Stimulated activated CD4-positive, alpha-beta T cell treated with anti-CD3 and anti-CD28 coated beads, Interleukin-15, amount 100 ng/mL, for 48 hours (primary cell): ENCODE data around the gene LRRN3.
A peak's percentile ranks its signal among the peaks of the same experiment; 100 is the strongest.

Source experiments
- DNase-seq, 2 donors: peaks; one replicate each; pipeline ENCODE4 v3.0.0-alpha.2; 2020; ENCODE audit warnings: low read depth in 2 of 2

Gene LRRN3

DNA sequence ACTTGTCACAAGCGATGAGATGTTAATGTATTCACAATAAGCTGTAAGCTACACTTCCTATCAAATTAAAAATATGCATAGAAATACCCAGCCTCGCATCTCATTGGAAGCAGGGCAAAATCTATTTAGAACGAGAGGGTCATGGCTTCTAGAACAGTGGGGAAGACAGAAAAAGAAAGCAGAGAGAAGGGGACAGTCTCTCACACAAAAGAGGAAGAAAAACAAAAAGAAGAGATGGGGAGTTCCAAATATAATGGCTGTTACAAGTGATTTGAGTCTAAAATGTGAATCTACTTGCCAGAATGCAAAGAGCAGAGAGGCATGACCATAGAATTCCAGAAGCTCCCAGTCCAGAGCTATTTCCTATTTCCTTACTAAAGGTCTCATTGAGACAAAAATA is 13.8 kb downstream of the LRRN3 start:
- DNase-seq = no peak

DNA sequence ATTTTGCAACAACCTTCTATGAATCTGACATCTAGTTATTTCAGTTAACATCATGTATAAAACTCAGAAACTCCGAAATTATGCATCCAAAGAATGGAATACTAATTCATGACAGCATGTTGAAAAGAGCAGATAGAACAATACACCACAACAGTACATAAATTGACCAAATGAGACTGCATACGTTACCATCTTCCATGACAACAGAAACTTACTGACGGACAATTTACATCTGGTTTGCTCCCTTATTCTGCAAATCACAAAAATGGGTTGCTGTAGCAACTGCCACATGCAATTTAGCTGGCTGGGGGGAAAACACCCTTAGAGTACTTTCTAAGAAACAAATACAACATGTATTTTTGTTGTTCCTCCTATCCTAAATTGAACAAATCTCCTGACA is 14.3 kb downstream of the LRRN3 start:
- DNase-seq = no peak

GRCh38 chr7:111107579-111107978 is 16.7 kb downstream of the LRRN3 start:
- no peak for DNase-seq

DNA sequence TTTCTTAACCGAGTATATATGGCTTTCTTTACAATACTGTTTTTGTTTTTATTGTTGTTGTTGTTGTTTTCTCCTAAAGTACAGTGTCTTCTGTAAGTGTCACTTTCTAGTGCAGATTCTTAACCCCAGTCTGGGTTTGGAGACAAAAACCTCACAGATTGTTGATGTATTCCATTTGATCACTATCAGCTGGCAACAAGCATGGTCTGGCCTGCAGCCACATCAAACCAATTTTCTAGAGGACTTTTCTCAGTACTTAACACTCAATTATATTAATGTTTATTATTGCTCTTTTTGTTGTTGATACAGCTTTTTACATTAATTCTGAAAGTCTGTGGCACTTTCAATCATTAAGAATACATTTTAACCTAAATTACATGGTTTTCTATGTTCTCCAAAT is 17.1 kb downstream of the LRRN3 start:
- DNase-seq = no peak

GRCh38 chr7:111108496-111108895 is 17.6 kb downstream of the LRRN3 start:
- no peak for DNase-seq

DNA sequence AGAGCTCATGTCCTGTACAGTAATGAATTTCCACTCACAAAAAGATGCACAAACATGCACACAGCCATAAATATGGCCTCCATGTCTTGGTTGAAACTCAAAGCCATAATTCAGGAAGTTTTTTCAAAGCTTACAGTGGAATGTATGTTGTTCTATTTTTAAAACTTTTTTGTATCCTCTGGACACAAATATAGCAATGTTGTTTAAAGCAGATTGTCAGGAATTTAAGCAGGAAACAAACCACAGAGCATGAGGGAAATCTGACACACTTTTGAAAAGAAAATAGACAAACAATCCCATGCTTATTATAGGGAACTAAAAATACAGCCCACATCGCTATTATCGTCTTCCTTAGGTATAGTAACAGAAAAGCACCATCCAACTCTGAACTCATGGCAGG is 21.5 kb downstream of the LRRN3 start:
- no peak for DNase-seq

DNA sequence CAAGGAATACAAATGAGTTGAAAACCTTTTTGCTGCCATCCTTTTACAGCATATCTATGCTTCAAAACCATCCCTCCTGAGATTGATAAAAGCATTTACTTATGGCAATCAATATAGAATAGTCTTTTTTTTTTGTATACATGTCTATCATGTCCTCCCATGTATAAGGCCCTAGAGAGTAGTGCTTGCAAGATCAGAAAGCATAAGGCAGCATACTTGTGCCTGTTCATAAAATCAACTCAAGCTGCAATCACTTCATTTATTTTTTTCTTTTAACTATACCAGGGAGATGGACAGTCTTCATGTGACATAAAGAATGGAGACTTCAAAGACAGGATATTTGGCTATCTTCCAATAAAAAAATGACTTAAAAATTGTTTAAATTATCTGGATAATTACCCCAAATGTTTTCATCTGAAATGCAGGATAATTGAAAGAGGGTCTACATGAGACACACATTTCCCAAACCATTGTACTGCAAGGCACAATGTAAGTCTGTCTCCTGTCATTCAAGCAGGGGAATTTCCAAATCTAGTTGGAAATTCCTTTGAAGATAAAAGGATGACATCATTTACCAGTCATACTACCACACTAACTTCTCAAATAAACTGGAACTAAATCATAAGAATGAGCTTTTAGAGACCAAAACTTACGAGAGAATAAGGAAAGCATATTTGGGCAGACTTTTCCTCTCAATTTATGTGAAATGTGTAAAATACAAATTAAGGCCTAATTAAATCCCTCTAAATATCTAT is 22.5 kb downstream of the LRRN3 start:
- no peak for DNase-seq

DNA sequence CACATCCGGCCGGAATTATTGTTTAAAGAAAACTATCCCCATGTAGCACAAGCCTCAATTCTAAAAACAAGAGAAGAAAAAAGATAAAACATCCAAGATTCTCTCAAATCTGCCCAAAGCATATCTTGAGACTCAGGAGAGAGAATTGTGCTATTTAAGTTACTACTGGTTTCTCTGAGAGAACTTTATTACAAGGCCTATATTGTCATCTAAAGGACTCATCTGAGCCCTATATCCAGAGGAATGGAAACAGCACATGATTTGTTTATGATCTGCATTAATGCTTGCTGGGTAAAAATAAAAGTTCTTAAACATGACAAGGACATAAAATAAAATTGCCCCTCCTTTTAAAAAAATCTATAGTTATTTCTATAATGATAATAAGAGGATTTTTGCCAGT is 25.0 kb downstream of the LRRN3 start:
- no peak for DNase-seq

- DNase-seq = no peak
These were observed 36.1 kb downstream of the LRRN3 start for GRCh38 chr7:111126987-111127386.

GRCh38 chr7:111129435-111129834 is 38.5 kb downstream of the LRRN3 start:
- DNase-seq = no peak

- DNase-seq = no peak
These were observed 41.9 kb downstream of the LRRN3 start for GRCh38 chr7:111132833-111133232.

GRCh38 chr7:111137296-111138192 is 46.6 kb downstream of the LRRN3 start:
- peak; percentile 11 to 32 for DNase-seq

DNA sequence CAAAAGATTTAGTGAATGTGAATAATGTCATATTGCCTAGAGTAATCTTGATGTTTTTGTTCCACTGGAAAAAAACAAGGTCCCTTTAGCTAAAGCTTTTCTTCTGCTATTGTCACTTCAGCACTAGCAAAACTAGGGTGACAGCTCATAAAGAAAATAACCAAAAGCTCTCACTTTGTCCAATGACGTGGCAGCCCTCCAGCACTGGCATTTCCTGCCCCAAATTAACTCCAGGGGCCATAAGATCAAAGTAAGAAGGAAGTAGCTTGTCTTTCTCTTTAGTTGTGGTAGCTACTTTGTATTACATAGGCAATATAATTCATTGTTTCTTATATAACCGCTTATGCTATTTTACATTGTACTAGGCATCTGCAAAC is 47.3 kb downstream of the LRRN3 start:
- peak; percentile 50 to 63 for DNase-seq

DNA sequence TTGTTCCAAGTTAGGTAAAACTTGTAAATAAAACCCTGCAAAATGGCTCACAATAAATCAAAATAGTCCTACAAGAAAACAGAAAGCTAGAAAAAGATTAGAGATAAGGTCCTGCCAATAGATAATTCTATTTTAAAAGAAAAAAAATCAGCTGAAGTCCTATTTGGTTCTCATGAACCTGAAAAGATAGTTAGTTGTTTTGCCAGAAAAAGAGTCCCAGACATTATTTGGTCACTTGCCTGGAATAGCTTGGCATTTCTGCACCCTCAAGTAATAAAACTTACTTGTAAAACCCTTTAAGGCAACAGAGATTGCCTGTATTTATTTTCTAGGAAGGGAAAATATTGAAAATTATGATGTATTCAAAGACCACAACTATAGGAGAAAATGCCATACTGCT is 47.7 kb downstream of the LRRN3 start:
- DNase-seq = no peak

GRCh38 chr7:111140091-111140865 is 49.4 kb downstream of the LRRN3 start:
- no peak for DNase-seq

- no peak for DNase-seq
These were observed 54.5 kb downstream of the LRRN3 start for GRCh38 chr7:111145472-111145871.

- no peak for DNase-seq
These were observed 55.2 kb downstream of the LRRN3 start for GRCh38 chr7:111146136-111146535.

DNA sequence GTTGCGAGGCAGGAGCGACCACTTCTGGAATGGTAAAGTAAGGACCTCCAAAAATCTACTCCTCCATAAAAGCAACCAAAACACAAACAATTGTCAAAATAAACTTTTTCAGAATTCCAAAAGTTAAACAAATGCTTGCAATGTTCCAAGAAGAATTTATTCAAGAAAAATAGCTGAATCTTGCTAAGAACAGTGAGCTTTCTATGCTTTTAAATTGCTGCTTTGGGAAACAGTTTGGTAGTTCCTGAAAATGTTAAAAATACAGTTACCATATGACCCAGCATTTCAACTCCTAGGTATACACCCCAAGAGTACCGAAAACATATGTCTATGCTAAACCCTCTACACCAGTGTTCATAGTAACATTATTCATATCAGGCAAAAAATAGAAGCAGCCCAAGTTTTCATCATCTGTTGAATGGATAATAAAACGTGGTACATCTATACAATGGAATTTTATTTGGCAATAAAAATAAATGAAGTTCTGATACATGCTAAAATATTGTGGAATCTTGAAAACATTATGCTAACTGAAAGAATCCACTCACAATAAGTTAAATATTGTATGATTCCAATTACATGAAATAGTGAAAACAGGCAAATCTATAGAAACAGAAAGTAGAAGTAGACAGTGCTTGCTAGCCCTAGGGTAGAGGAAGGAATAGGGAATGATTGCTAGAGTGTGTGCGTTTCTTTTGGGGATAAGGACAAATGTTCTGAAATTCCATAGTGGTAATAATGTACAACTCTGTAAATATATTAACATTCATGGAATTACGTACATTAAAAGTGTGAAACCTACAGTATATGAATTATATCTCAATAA is 57.0 kb downstream of the LRRN3 start:
- DNase-seq = no peak

GRCh38 chr7:111150709-111151108 is 59.8 kb downstream of the LRRN3 start:
- DNase-seq = no peak

GRCh38 chr7:111159426-111159825 is 68.5 kb downstream of the LRRN3 start:
- no peak for DNase-seq

DNA sequence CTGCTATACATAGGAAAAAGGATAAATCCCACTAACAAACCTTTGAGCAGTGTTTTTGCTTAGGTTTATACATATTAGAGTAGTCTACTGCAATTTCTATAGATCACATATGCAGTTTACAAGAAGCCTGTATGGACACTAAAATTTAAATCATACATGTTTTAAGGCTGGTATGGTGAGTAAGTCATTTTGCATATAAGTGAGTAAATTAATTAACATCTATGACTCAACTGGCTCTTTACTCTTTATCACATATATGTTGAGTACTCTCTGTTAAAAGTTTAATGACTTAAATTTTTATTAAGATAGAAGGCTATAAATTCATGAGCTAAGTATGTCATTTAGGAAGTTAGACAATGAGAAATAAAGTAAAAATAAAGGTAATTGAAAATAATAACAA is 69.4 kb downstream of the LRRN3 start:
- DNase-seq = no peak
